ENCODE measurements around the gene OR6C68.

OR6C68 gene

GRCh38 chr12:55495490-55495889 is 3.3 kb downstream of the OR6C68 start:
- H3K27me3 ChIP-seq (ENCODE audit: control insufficient read depth in 1 of 2, insufficient read depth in 2 of 2, low read length in 2 of 2): no peaks in the 10 kb centered on the region
- no peak overlapping the region for H3K27ac ChIP-seq (ENCODE audit: low read depth, low read length)
- H3K4me3 ChIP-seq (ENCODE audit: low read depth in 1 of 2, low read length in 2 of 2): no peak overlapping the region
- no peaks in the 10 kb centered on the region for H3K9me3 ChIP-seq (ENCODE audit: low read length)
- no peaks in the 10 kb centered on the region for H3K36me3 ChIP-seq (ENCODE audit: insufficient read depth, low read length)
- H3K9ac ChIP-seq (ENCODE audit: low read length): no peak overlapping the region
- no peaks in the 10 kb centered on the region for H3K4me1 ChIP-seq (ENCODE audit: insufficient read depth, low read length)

DNA sequence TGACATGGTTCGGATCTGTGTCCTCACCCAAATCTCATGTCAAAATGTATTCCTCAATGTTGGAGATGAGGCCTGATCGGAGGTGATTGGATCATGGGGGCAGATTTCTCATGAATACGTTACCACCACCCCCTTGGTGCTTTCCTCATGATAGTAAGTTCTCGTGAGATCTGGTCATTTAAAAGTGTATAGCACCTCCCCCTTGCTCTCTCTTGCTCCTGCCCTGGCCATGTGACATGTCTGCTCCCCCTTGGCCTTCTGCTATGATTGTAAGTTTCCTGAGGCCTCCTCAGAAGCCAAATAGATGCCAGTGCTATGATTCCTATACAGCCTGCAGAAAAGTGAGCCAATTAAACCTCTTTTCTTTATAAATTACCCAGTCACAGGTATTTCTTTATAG is 7.1 kb downstream of the OR6C68 start:
- no peak overlapping the region for H3K9ac ChIP-seq (ENCODE audit: low read length)
- no peak overlapping the region for H3K4me3 ChIP-seq (ENCODE audit: low read depth in 1 of 2, low read length in 2 of 2)
- H3K27me3 ChIP-seq (ENCODE audit: control insufficient read depth in 1 of 2, insufficient read depth in 2 of 2, low read length in 2 of 2): no peaks in the 10 kb centered on the region
- H3K4me1 ChIP-seq (ENCODE audit: insufficient read depth, low read length): no peaks in the 10 kb centered on the region
- no peaks in the 10 kb centered on the region for H3K9me3 ChIP-seq (ENCODE audit: low read length)
- no peak overlapping the region for H3K27ac ChIP-seq (ENCODE audit: low read depth, low read length)
- no peaks in the 10 kb centered on the region for H3K36me3 ChIP-seq (ENCODE audit: insufficient read depth, low read length)

GRCh38 chr12:55499810-55500252 is 7.7 kb downstream of the OR6C68 start:
- Histone ChIP-seq H3K9me3 (ENCODE audit: low read length) (no peaks in the 10 kb centered on the region), H3K27ac (ENCODE audit: low read depth, low read length) (no peak overlapping the region), H3K9ac (ENCODE audit: low read length) (no peak overlapping the region), H3K4me1 (ENCODE audit: insufficient read depth, low read length) (no peaks in the 10 kb centered on the region), H3K36me3 (ENCODE audit: insufficient read depth, low read length) (no peaks in the 10 kb centered on the region), H3K27me3 (ENCODE audit: control insufficient read depth in 1 of 2, insufficient read depth in 2 of 2, low read length in 2 of 2) (no peaks in the 10 kb centered on the region), H3K4me3 (ENCODE audit: low read depth in 1 of 2, low read length in 2 of 2) (no peak overlapping the region)

GRCh38 chr12:55501601-55502000 is 9.4 kb downstream of the OR6C68 start:
- Histone ChIP-seq H3K4me3 (ENCODE audit: low read depth in 1 of 2, low read length in 2 of 2) (no peak overlapping the region), H3K4me1 (ENCODE audit: insufficient read depth, low read length) (no peaks in the 10 kb centered on the region), H3K36me3 (ENCODE audit: insufficient read depth, low read length) (no peaks in the 10 kb centered on the region)

GRCh38 chr12:55515696-55516095 is 23.5 kb downstream of the OR6C68 start:
- H3K4me1 ChIP-seq (ENCODE audit: insufficient read depth, low read length): no peaks in the 10 kb centered on the region
- no peaks in the 10 kb centered on the region for H3K36me3 ChIP-seq (ENCODE audit: insufficient read depth, low read length)

More at GRCh38 chr12:55501601-55502000, 9.4 kb downstream of the OR6C68 start:
- H3K27me3 ChIP-seq (ENCODE audit: control insufficient read depth in 1 of 2, insufficient read depth in 2 of 2, low read length in 2 of 2): no peaks in the 10 kb centered on the region
- H3K9ac ChIP-seq (ENCODE audit: low read length): no peak overlapping the region
- H3K27ac ChIP-seq (ENCODE audit: low read depth, low read length): no peak overlapping the region
- no peaks in the 10 kb centered on the region for H3K9me3 ChIP-seq (ENCODE audit: low read length)

GRCh38 chr12:55516391-55516790 is 24.2 kb downstream of the OR6C68 start:
- no peaks in the 10 kb centered on the region for H3K4me1 ChIP-seq (ENCODE audit: insufficient read depth, low read length)
- no peak overlapping the region for H3K9ac ChIP-seq (ENCODE audit: low read length)
- no peak overlapping the region for H3K27ac ChIP-seq (ENCODE audit: low read depth, low read length)
- H3K9me3 ChIP-seq (ENCODE audit: low read length): no peaks in the 10 kb centered on the region
- no peaks in the 10 kb centered on the region for H3K27me3 ChIP-seq (ENCODE audit: control insufficient read depth in 1 of 2, insufficient read depth in 2 of 2, low read length in 2 of 2)
- no peak overlapping the region for H3K4me3 ChIP-seq (ENCODE audit: low read depth in 1 of 2, low read length in 2 of 2)
- H3K36me3 ChIP-seq (ENCODE audit: insufficient read depth, low read length): no peaks in the 10 kb centered on the region

More at GRCh38 chr12:55515696-55516095, 23.5 kb downstream of the OR6C68 start:
- H3K27me3 ChIP-seq (ENCODE audit: control insufficient read depth in 1 of 2, insufficient read depth in 2 of 2, low read length in 2 of 2): no peaks in the 10 kb centered on the region
- H3K27ac ChIP-seq (ENCODE audit: low read depth, low read length): no peak overlapping the region
- H3K4me3 ChIP-seq (ENCODE audit: low read depth in 1 of 2, low read length in 2 of 2): no peak overlapping the region
- H3K9ac ChIP-seq (ENCODE audit: low read length): no peak overlapping the region
- no peaks in the 10 kb centered on the region for H3K9me3 ChIP-seq (ENCODE audit: low read length)
